Erythroblast (primary cell): Measurements from ENCODE around the gene SLC25A11.

Experiments used
- GATA1 ChIP-seq: IDR thresholded peaks from 2 replicates; pipeline ENCODE4 v1.6.1; 2011; ENCODE audit warnings: low read depth, mild to moderate bottlenecking, control low read depth, low read length, moderate library complexity
- POLR2A ChIP-seq: IDR thresholded peaks from 2 replicates; pipeline ENCODE4 v1.6.1; 2011; ENCODE audit warnings: mild to moderate bottlenecking, low read length

DNA sequence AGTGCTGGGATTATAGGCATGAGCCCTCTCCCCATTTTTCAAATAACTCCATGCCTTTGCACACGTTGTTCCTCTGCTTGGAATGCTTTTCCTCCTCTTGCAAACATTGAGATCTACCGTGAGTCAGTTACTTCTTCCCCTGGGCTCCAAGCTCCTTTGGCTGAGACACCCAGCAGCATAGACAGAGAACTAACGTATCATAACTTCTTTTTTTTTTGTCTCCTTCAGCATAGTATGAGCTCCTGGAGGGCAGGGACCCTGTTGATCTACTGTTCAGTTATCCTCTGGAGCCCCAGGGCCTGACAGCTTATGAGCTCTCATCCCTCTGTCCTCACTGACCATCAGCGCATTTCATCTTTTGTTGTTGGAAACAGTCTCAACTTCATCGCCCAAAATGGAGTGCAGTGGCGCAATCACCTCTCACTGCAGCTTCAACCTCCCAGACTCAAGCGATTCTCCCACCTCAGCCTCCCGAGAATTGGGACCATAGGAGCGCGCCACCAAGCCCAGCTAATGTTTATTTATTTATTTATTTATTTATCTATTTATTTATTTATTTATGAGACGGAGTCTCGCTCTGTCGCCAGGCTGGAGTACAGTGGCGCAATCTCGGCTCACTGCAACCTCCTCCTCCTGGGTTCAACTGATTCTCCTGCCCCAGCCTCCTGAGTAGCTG, 25.6 kb upstream of the SLC25A11 start:
- no peak for TF ChIP-seq POLR2A
- TF ChIP-seq GATA1, result no peak
